BE2C (cell line): ENCODE results near the gene ANO10.

Source experiments
- DNase-seq: peaks from one replicate; pipeline ENCODE4 v3.0.0-alpha.2; 2020
- H3K27me3 ChIP-seq: fragments of 250-450 bp; sonication (Bioruptor Pico); 2 replicates; pipeline ENCODE4 v1.5.1; 2020; ENCODE audit warnings: mild to moderate bottlenecking
- H3K36me3 ChIP-seq: fragments of 250-450 bp; sonication (Bioruptor Pico); 2 replicates; pipeline ENCODE4 v1.5.1; 2020; ENCODE audit warnings: mild to moderate bottlenecking
- H3K4me1 ChIP-seq: fragments of 250-450 bp; sonication (Bioruptor Pico); 2 replicates; pipeline ENCODE4 v1.5.1; 2020
- H3K4me3 ChIP-seq: 2 replicates; pipeline ENCODE4 v1.5.1; 2011; ENCODE audit warnings: low read depth, low read length
- H3K9me3 ChIP-seq: fragments of 250-450 bp; sonication (Bioruptor Pico); 2 replicates; pipeline ENCODE4 v1.5.1; 2020
- TF ChIP-seq, protein P1 (sequence below): IDR thresholded peaks from 2 replicates; pipeline ENCODE4 v1.5.1; 2012; ENCODE audit warnings: mild to moderate bottlenecking, low read depth, low read length

The ANO10 gene

DNA sequence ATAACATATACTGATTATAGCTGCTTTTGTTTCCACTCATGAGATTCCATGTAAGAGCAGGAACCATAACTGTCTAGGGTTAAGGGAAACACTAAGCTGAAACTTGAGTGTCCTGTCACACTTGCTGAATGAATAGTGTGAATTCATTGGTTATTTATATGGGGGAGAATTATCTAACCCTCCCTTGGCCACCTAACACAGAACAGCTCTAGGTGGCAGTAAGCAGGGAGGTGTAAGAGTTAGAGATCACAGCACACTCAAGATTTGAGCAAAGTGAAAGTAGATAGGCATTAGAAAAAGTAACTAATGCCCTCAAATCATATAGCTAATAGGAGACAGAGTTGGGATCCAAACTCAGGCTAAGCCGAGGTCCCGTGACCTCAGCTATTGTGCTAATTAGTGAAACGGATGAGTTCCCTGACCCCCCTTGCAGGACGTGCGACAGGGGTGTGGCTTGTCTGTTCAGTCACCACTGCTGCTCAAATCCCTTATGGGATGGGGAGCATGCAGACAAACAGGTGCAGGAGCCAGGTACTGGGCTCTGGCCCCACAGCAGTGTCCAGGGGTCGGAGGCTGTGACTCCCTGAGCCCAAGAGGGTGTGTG, 27.7 kb upstream of the ANO10 start:
- H3K4me1 ChIP-seq, result no peaks in the 10 kb centered on the region
- no peak for DNase-seq
- H3K4me3 ChIP-seq, result no peak overlapping the region
- H3K9me3 ChIP-seq, result no peaks in the 10 kb centered on the region
- H3K36me3 ChIP-seq, result no peaks in the 10 kb centered on the region
- TF ChIP-seq, protein P1, sequence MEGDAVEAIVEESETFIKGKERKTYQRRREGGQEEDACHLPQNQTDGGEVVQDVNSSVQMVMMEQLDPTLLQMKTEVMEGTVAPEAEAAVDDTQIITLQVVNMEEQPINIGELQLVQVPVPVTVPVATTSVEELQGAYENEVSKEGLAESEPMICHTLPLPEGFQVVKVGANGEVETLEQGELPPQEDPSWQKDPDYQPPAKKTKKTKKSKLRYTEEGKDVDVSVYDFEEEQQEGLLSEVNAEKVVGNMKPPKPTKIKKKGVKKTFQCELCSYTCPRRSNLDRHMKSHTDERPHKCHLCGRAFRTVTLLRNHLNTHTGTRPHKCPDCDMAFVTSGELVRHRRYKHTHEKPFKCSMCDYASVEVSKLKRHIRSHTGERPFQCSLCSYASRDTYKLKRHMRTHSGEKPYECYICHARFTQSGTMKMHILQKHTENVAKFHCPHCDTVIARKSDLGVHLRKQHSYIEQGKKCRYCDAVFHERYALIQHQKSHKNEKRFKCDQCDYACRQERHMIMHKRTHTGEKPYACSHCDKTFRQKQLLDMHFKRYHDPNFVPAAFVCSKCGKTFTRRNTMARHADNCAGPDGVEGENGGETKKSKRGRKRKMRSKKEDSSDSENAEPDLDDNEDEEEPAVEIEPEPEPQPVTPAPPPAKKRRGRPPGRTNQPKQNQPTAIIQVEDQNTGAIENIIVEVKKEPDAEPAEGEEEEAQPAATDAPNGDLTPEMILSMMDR, result no peak
- H3K27me3 ChIP-seq, result no peaks in the 10 kb centered on the region

DNA sequence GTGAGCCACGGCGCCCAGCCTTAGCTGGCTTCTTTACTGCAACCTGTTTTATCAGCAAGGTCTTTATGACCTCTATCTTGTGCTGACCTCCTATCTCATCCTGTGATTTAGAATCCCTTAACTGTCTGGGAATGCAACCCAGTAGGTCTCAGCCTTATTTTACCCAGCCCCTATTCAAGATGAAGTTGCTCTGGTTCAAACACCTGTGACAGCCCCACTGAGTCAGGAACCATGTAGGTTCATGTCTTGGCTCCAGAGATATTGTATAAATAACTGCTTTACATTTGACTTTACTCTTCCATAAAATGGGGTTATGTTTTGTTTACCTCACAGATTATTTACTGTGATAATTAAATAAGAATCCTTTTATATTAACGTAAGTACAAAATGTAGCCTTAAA, 27.1 kb upstream of the ANO10 start:
- DNase-seq, result no peak
- Histone ChIP-seq H3K4me3 (no peak overlapping the region), H3K27me3 (no peaks in the 10 kb centered on the region), H3K36me3 (no peaks in the 10 kb centered on the region), H3K4me1 (no peaks in the 10 kb centered on the region), H3K9me3 (no peaks in the 10 kb centered on the region)
- TF ChIP-seq, protein P1, result no peak

DNA sequence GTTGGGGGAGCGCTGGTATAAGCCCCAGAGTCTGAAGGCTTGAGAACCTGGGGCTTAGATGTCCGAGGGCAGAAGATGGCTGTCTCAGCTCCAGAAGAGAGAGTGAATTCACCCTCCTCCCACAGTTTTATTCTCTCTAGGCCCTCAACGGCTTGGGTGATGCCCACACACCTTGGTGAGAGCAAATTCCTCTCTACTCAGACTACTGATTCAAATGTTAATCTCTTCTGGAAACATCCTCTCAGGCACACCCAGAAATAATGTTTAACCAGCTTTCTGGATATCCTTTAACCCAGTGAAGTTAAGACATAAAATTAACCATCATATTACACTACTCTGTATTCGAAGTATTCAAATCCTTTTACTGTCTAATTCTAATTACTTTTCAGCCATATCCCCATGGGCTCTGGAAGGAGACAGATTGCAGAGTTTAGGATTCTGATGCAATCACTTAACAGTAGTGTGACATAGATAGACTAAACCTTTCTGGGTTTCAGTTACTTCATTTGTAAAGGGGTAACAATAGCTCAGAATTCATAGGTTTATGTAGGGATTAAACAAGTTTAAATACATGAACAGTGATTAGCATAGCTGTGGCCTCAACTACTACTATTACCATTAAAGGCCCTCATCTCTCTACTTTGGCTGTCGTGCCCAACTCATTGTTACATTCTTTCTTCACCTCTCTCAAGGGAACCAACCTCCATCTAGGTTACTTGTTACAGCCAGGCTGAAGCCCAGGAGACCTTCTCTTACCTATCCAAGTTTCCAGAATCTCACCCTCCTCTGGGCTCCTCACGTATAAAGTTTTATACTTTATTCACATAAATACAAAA, 25.7 kb upstream of the ANO10 start:
- Histone ChIP-seq H3K27me3 (no peaks in the 10 kb centered on the region), H3K4me1 (no peaks in the 10 kb centered on the region), H3K36me3 (no peaks in the 10 kb centered on the region), H3K4me3 (no peak overlapping the region), H3K9me3 (no peaks in the 10 kb centered on the region)
- no peak for DNase-seq
- TF ChIP-seq, protein P1, result no peak

DNA sequence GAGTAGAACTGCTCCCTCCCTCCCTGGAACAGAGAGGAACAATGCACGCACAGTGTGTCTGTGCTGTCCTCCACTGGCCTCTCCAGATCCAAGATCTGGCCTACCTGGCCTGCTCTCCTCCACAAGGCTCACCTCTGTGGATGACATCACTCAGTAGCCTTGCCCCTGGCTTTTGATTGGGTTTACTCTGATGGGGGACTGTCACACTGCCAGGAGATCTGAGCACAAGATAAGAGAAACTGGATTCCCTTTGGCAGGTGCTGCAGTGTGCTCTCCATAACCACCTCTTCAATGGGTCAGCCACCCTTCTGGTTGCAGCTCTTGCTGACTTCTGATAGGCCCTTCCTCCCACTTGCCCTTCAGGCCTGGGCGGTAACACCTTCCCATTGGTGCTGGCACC, 22.6 kb upstream of the ANO10 start:
- Histone ChIP-seq H3K36me3 (no peaks in the 10 kb centered on the region), H3K4me1 (no peaks in the 10 kb centered on the region), H3K27me3 (no peaks in the 10 kb centered on the region), H3K9me3 (no peaks in the 10 kb centered on the region), H3K4me3 (no peak overlapping the region)
- no peak for DNase-seq
- TF ChIP-seq, protein P1, result no peak

DNA sequence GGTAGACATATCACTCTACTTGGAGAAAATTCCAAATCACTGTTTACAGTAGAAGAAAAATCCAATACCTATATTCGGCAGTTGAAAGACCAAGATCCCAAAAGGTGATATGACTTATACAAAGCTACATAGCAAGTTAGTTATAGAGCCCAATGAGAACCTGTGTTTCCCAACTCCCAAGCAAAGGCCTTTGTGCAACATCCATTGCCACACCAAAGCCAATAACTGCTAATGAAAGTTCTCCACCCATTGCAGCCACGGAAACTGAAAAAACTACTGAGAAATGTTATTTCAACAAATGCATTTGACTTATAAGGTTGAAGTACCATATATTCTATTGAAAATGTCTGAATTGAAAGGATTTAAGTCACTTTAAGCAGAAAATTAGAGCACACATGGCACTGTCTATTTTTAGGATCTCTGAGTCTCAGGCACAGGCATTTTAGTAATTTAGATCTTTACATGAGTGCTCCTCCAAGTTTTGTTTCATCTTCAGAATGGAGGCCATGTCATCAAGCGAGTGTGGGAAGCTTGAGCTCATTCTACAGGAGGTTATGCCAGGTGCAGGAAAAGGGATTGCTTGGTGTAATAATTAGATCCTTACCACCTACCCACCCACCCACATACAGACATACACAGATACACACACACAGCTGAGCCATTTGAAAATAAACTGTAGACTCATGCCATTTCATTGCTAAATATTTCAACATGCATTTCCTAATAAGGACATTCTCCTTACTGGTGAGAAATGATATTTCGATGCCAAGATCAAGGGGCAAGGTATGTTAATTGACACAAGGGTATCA, 19.7 kb upstream of the ANO10 start:
- H3K9me3 ChIP-seq, result no peaks in the 10 kb centered on the region
- H3K4me1 ChIP-seq, result no peaks in the 10 kb centered on the region
- no peak for DNase-seq
- H3K4me3 ChIP-seq, result no peak overlapping the region
- TF ChIP-seq, protein P1, result no peak
- H3K36me3 ChIP-seq, result no peaks in the 10 kb centered on the region
- no peaks in the 10 kb centered on the region for H3K27me3 ChIP-seq
